GM12873 (cell line): ENCODE data around the gene FASTK.

Experiments used
- CTCF ChIP-seq: IDR thresholded peaks from 2 replicates; pipeline ENCODE4 v1.5.1; 2012; ENCODE audit warnings: low read depth, mild to moderate bottlenecking, moderate library complexity, low read length, control low read depth; ENCODE audit not compliant: insufficient read depth; ENCODE audit errors: missing control alignments

The FASTK gene

GRCh38 chr7:151034312-151035025, 46.1 kb downstream of the FASTK start:
- no peak for TF ChIP-seq CTCF

- no peak for TF ChIP-seq CTCF
Observed at GRCh38 chr7:151033864-151034249, 46.8 kb downstream of the FASTK start.

GRCh38 chr7:151032936-151033863, 47.4 kb downstream of the FASTK start:
- TF ChIP-seq CTCF: peak; percentile 8

GRCh38 chr7:151031011-151031410, 49.6 kb downstream of the FASTK start:
- TF ChIP-seq CTCF: no peak

GRCh38 chr7:151028948-151029501, 51.6 kb downstream of the FASTK start:
- no peak for TF ChIP-seq CTCF

- peak; percentile 39 for TF ChIP-seq CTCF
Observed at GRCh38 chr7:151028131-151028947, 52.3 kb downstream of the FASTK start, which contains the start of gene ABCB8. ABCB8 (plus strand) TSS chr7:151028450; CDS start chr7:151028516, 66 bp downstream.
